K562 (cell line): ENCODE results near the gene GRK3. TPM values are rescaled to one million over a fixed set of nuclear protein-coding genes. Genes with fewer than 3 reads are reported as not detected.
A peak's percentile ranks its signal among the peaks of the same experiment; 100 is the strongest.

Experiments used
- ATAC-seq: fragments of 200-7000 bp; cut with Tn5 transposase; 3 replicates; pipeline ENCODE4 v1.9.1; 2020; ENCODE audit warnings: moderate library complexity
- BruUV-seq: library from RNA; stranded (reverse); fragments of 400-500 nt; replicated peaks from 2 replicates; lab custom pipeline; 2021; lab: Mats Ljungman, UMichigan
- CTCF ChIA-PET: fragments of 300-600 bp; formaldehyde crosslinking; extraction: SDS; loops from one replicate; lab custom pipeline; 2021; ENCODE audit warnings: low intra/inter-chr PET ratio; lab: Yijun Ruan, JAX
- POLR2A ChIA-PET: fragments of 300-600, 350-650 bp; sonication (Branson Sonifier 250); formaldehyde crosslinking; extraction: SDS; loops from one replicate; lab custom pipeline; 2021; ENCODE audit warnings: antibody characterized with exemption, inconsistent platforms; lab: Yijun Ruan, JAX
- DNase-seq, 4 experiments: peaks; one replicate each; pipeline versions ENCODE4 v3.0.0 to v3.0.0-alpha.2; 2011 to 2018; ENCODE audit warnings: low spot score in 3 of 4, mixed read lengths in 3 of 4; ENCODE audit errors: extremely low read depth in 1 of 4
- FAIRE-seq: peaks from 2 replicates; lab custom pipeline; 2011; peaks lifted over from hg19 to GRCh38; lab: Jason Lieb, UNC
- H2AFZ ChIP-seq: 2 replicates; pipeline ENCODE4 v1.6.0; 2011; ENCODE audit warnings: low read depth, low read length, control low read depth, inconsistent platforms
- H3K27ac ChIP-seq: fragments of 200-600 bp; 3 replicates; pipeline ENCODE4 v1.8.0; 2011; ENCODE audit warnings: low read depth, mild to moderate bottlenecking, control low read depth, inconsistent platforms, low read length, moderate library complexity, mixed read lengths; ENCODE audit errors: extremely low read depth
- H3K27me3 ChIP-seq, 2 experiments: fragments of 300-600 bp in 1 of 2; 2 replicates in 1 of 2; 3 replicates in 1 of 2; pipeline versions ENCODE4 v1.6.0 to v1.8.0; 2011; ENCODE audit warnings: inconsistent platforms in 2 of 2, low read length in 2 of 2, mild to moderate bottlenecking in 1 of 2, mixed read lengths in 1 of 2, moderate library complexity in 1 of 2; ENCODE audit not compliant: control insufficient read depth in 2 of 2, insufficient read depth in 2 of 2
- H3K36me3 ChIP-seq: fragments of 300-600 bp; 3 replicates; pipeline ENCODE4 v1.8.0; 2011; ENCODE audit warnings: mild to moderate bottlenecking, low read length, inconsistent platforms; ENCODE audit not compliant: control insufficient read depth, insufficient read depth
- H3K4me1 ChIP-seq, 2 experiments: fragments of 200-600 bp in 1 of 2; replicated peaks in 1 of 2; 2 replicates in 1 of 2; 3 replicates in 1 of 2; pipeline versions ENCODE4 v1.5.1 to v1.8.0; 2011; ENCODE audit warnings: inconsistent platforms in 2 of 2, low read length in 2 of 2, mild to moderate bottlenecking in 1 of 2, mixed read lengths in 1 of 2, moderate library complexity in 1 of 2; ENCODE audit not compliant: control insufficient read depth in 2 of 2, insufficient read depth in 2 of 2
- H3K4me2 ChIP-seq: 2 replicates; pipeline ENCODE4 v1.6.1; 2011; ENCODE audit warnings: low read length, control low read depth, inconsistent platforms, mixed read lengths; ENCODE audit not compliant: insufficient read depth
- H3K4me3 ChIP-seq: fragments of 200-600 bp; sonication (generic), shearing (Covaris generic); 2 replicates; pipeline ENCODE4 v1.5.1; 2016; ENCODE audit warnings: control low read depth, inconsistent platforms
- H3K79me2 ChIP-seq: fragments of 200-600 bp; 3 replicates; pipeline ENCODE4 v1.8.0; 2011; ENCODE audit warnings: low read length, inconsistent platforms; ENCODE audit not compliant: control insufficient read depth, insufficient read depth
- H3K9ac ChIP-seq, 2 experiments: 2 replicates each; pipeline versions ENCODE4 v1.6.0 to v1.6.1; 2011; ENCODE audit warnings: low read depth in 2 of 2, low read length in 2 of 2, control low read depth in 1 of 2, inconsistent platforms in 1 of 2, mild to moderate bottlenecking in 1 of 2, mixed read lengths in 1 of 2; ENCODE audit not compliant: insufficient read depth in 1 of 2
- H3K9me1 ChIP-seq: one replicate; pipeline ENCODE4 v1.6.0; 2011; ENCODE audit warnings: inconsistent platforms, mild to moderate bottlenecking, low read length, moderate library complexity; ENCODE audit not compliant: control insufficient read depth, insufficient read depth
- H3K9me3 ChIP-seq: replicated peaks from 2 replicates; pipeline ENCODE4 v1.5.1; 2011; ENCODE audit warnings: low read depth, low read length, inconsistent platforms; ENCODE audit not compliant: control insufficient read depth, insufficient read depth
- H4K20me1 ChIP-seq: replicated peaks from 2 replicates; pipeline ENCODE4 v1.6.1; 2011; ENCODE audit warnings: low read length, inconsistent platforms, mixed read lengths; ENCODE audit not compliant: control insufficient read depth, insufficient read depth
- ADNP ChIP-seq: fragments of 200-800 bp; sonication (Bioruptor generic); IDR thresholded peaks from 2 replicates; pipeline ENCODE4 v1.6.1; 2016; ENCODE audit warnings: missing genetic modification characterization, missing compliant biosample characterization
- CREB5 ChIP-seq: fragments of 250-450 bp; sonication (Bioruptor Pico); IDR thresholded peaks from 2 replicates; pipeline ENCODE4 v1.5.0; 2020; ENCODE audit warnings: mild to moderate bottlenecking
- CREM ChIP-seq: IDR thresholded peaks from 2 replicates; pipeline ENCODE4 v1.6.1; 2014; ENCODE audit warnings: antibody characterized with exemption, low read depth
- GTF2A2 ChIP-seq: IDR thresholded peaks from 2 replicates; pipeline ENCODE4 v1.6.1; 2016; ENCODE audit warnings: mild to moderate bottlenecking, missing genetic modification characterization, missing compliant biosample characterization
- HDAC6 ChIP-seq: IDR thresholded peaks from 2 replicates; pipeline ENCODE4 v1.6.1; 2012; ENCODE audit warnings: low read depth, mild to moderate bottlenecking, control low read depth, inconsistent platforms, low read length, moderate library complexity
- HNRNPUL1 ChIP-seq: fragments of 200-400 bp; formaldehyde crosslinking; IDR thresholded peaks from 2 replicates; pipeline ENCODE4 v1.6.1; 2017; ENCODE audit warnings: low read length
- L3MBTL2 ChIP-seq: fragments of 450-650 bp; IDR thresholded peaks from 2 replicates; pipeline ENCODE4 v1.6.1; 2016; ENCODE audit warnings: mild to moderate bottlenecking, moderate library complexity
- NCOA1 ChIP-seq: fragments of 450-650 bp; IDR thresholded peaks from 2 replicates; pipeline ENCODE4 v1.6.1; 2016; ENCODE audit warnings: low read depth
- NFE2L1 ChIP-seq: fragments of 450-650 bp; IDR thresholded peaks from 2 replicates; pipeline ENCODE4 v1.6.1; 2016; ENCODE audit warnings: missing genetic modification characterization, low read depth, mild to moderate bottlenecking, missing compliant biosample characterization, moderate library complexity, borderline replicate concordance
- NR0B1 ChIP-seq: fragments of 450-650 bp; IDR thresholded peaks from one replicate; pipeline ENCODE4 v1.6.1; 2018; ENCODE audit warnings: mild to moderate bottlenecking, moderate library complexity; ENCODE audit not compliant: partially characterized antibody
- OTX1 ChIP-seq: fragments of 450-650 bp; formaldehyde crosslinking; IDR thresholded peaks from 2 replicates; pipeline ENCODE4 v1.4.0; 2022; ENCODE audit warnings: mild to moderate bottlenecking
- RFX5 ChIP-seq: IDR thresholded peaks from 2 replicates; pipeline ENCODE4 v1.6.1; 2011; ENCODE audit warnings: low read depth, mild to moderate bottlenecking, improper control_type of control experiment, low read length
- SIX5 ChIP-seq, 2 experiments: IDR thresholded peaks; 2 replicates each; pipeline ENCODE4 v1.6.1; 2011; ENCODE audit warnings: low read length in 2 of 2, borderline replicate concordance in 1 of 2, low read depth in 1 of 2, mild to moderate bottlenecking in 1 of 2, moderate library complexity in 1 of 2; ENCODE audit not compliant: insufficient read depth in 1 of 2
- SOX6 ChIP-seq: fragments of 450-650 bp; IDR thresholded peaks from 2 replicates; pipeline ENCODE4 v1.6.1; 2014; ENCODE audit warnings: mild to moderate bottlenecking
- SUPT5H ChIP-seq: fragments of 450-650 bp; IDR thresholded peaks from 2 replicates; pipeline ENCODE4 v1.6.1; 2016
- TAF15 ChIP-seq: fragments of 200-400 bp; formaldehyde crosslinking; IDR thresholded peaks from 2 replicates; pipeline ENCODE4 v1.6.1; 2017; ENCODE audit warnings: mild to moderate bottlenecking, low read depth, low read length, moderate library complexity
- TBP ChIP-seq: optimal IDR thresholded peaks from 2 replicates; pipeline ENCODE3; 2011; ENCODE audit warnings: low read depth, low read length, improper control_type of control experiment
- TFAP4 ChIP-seq: sonication (generic); formaldehyde crosslinking; IDR thresholded peaks from 2 replicates; pipeline ENCODE4 v1.8.0; 2022; ENCODE audit warnings: missing genetic modification reagents, mild to moderate bottlenecking, moderate library complexity, borderline replicate concordance
- ZNF512 ChIP-seq: IDR thresholded peaks from 2 replicates; pipeline ENCODE4 v1.6.1; 2016; ENCODE audit warnings: missing genetic modification characterization, missing compliant biosample characterization
- WGBS: fragments of 100-300 bp; shearing (Covaris generic); methylation state at CpG from one replicate; pipeline ENCODE4 v1.1.6; 2016; ENCODE audit warnings: low coverage, mixed read lengths; ENCODE audit not compliant: insufficient coverage; ENCODE audit errors: missing lambda C conversion rate; 5-methylcytosine and 5-hydroxymethylcytosine counted together
- in situ Hi-C: fragments of 300-500 bp; cut with MboI; formaldehyde crosslinking; loops from 4 replicates; pipeline ENCODE4 v1.15.0; 2018; ENCODE audit warnings: inconsistent platforms, mixed read lengths
- intact Hi-C: fragments of 100-400 bp; cut with micrococcal nuclease; formaldehyde crosslinking; loops from 2 replicates; pipeline ENCODE4 v1.14.2; 2022
- polyA plus RNA-seq, 8 experiments: library from polyadenylated mRNA; depleted of rRNA in 4 of 8; stranded (reverse) in 5 of 8; unstranded in 3 of 8; fragments of >200 nt; fragmentation: Nextera tagmentation in 2 of 8; fragmentation: Illumina TruSeq in 1 of 8; extraction: Ambion mirVana in 2 of 8; extraction: Trizol in 1 of 8; gene quantifications; 2 replicates each; pipeline versions ENCODE4 v1.2.1 to v1.2.3, GENCODE V29; 2011 to 2014; ENCODE audit warnings: inconsistent platforms in 1 of 8, missing spikeins in 1 of 8
- total RNA-seq, 7 experiments: library from RNA; depleted of rRNA in 6 of 7; stranded (reverse); fragments of >200 nt in 6 of 7; fragmentation: Illumina TruSeq in 2 of 7; extraction: Trizol in 2 of 7; gene quantifications; 2 replicates each; pipeline versions ENCODE4 v1.2.1 to v1.2.3, GENCODE V29; 2011 to 2021; ENCODE audit warnings: low replicate concordance in 1 of 7

GRK3 gene
- total and polyA plus RNA-seq, 9 of the 15 experiments (the other 6 are each of a cell fraction or from before 2014, with no cell fraction given): 1.4 to 7.6 (median 3.6) TPM

GRCh38 chr22:25726241-25726640 is 161.8 kb downstream of the GRK3 start:
- ATAC-seq (peak; percentile 85), FAIRE-seq (peak; percentile 80), DNase-seq (peak in 3 of 4 experiments; percentile 20 to 46 (median 25))
- H3K4me1 ChIP-seq: peaks cover 3 to 20% of the 10 kb centered on the region in 2 experiments; a peak in 4 of 5 replicates
- in situ Hi-C loops: no loop called here
- no peak overlapping the region; a peak in 1 of 4 replicates for H3K9ac ChIP-seq
- POLR2A ChIA-PET: interaction anchor here (0.8 to 1.1 kb wide), 2 partner anchors 16 to 350 kb away, joined by 4 to 12 read pairs; partner anchors contain the start of gene MYO18B
- no peaks in the 10 kb centered on the region; the same call in 2 of the 3 replicates for H3K36me3 ChIP-seq
- H3K9me1 ChIP-seq: no peaks in the 10 kb centered on the region
- intact Hi-C loops: loop anchor here (5.0 kb wide), 1 partner anchor 36 kb away; no protein-coding TSS in a partner anchor
- 8% methylated on average over 4 of the region's 4 CpGs for WGBS
- no peaks in the 10 kb centered on the region for H4K20me1 ChIP-seq
- no peak overlapping the region for H3K4me3 ChIP-seq
- H3K4me2 ChIP-seq: peak overlapping the region; percentile 52
- peak overlapping the region; percentile 63; the same call in 1 of the 2 replicates for H2AFZ ChIP-seq
- no peaks in the 10 kb centered on the region for H3K9me3 ChIP-seq
- BruUV-seq: no TSS peak
- no peaks in the 10 kb centered on the region for H3K27me3 ChIP-seq
- H3K27ac ChIP-seq: peak overlapping the region; percentile 68; the same call in 2 of the 3 replicates
- CTCF ChIA-PET: no interaction called here
- no peaks in the 10 kb centered on the region for H3K79me2 ChIP-seq
- TF ChIP-seq OTX1 (CRISPR knock-in tag): no peak
- no peak for TF ChIP-seq RFX5
- no peak for TF ChIP-seq HNRNPUL1
- TF ChIP-seq ADNP: no peak
- TF ChIP-seq ZNF512 (tag): no peak
- no peak for TF ChIP-seq NR0B1
- no peak; the same call in 1 of the 2 replicates for TF ChIP-seq L3MBTL2
- TF ChIP-seq NCOA1: peak; percentile 66; the same call in 1 of the 2 replicates
- TF ChIP-seq TBP: no peak
- TF ChIP-seq HDAC6: no peak
- TF ChIP-seq SUPT5H: no peak
- TF ChIP-seq TAF15: no peak
- no peak for TF ChIP-seq SIX5 (IDR thresholded peaks at IDR 0.05; ENCODE audit: borderline replicate concordance in 1 of 2, insufficient read depth in 1 of 2, low read depth in 1 of 2, low read length in 2 of 2)
- no peak for TF ChIP-seq CREB5 (CRISPR knock-in tag)
- TF ChIP-seq SOX6: peak; percentile 90
- no peak for TF ChIP-seq TFAP4 (CRISPR knock-in tag)
- no peak for TF ChIP-seq NFE2L1 (tag)
- TF ChIP-seq CREM: 0 out of 2 replicates have a peak, but pooled peaks have one; percentile 26
- no peak for TF ChIP-seq GTF2A2 (tag)
